ENCODE data around the gene C1GALT1. TPM values are rescaled to one million over a fixed set of nuclear protein-coding genes. Genes with fewer than 3 reads are reported as not detected.

The C1GALT1 gene
- total RNA-seq, 6 donors from 2014 or later: 11.5 to 75.9 (median 34.7) TPM

- no peaks in the 10 kb centered on the region for H3K4me1 ChIP-seq
- no peak for ATAC-seq (ENCODE audit: low FRiP score in 2 of 2)
- H3K27ac ChIP-seq: no peak overlapping the region
- DNase-seq: no peak
- 85 to 93% methylated on average over 12 of the region's 12 CpGs for WGBS, 2 donors
- H3K4me3 ChIP-seq: no peak overlapping the region
- H3K27me3 ChIP-seq: no peaks in the 10 kb centered on the region
- H3K36me3 ChIP-seq: peaks cover 0 to 7% (median 0%) of the 10 kb centered on the region in 4 donors
- TF ChIP-seq CTCF (IDR thresholded peaks at IDR 0.05) (no peak), EP300 (IDR thresholded peaks at IDR 0.05) (no peak), POLR2A (IDR thresholded peaks at IDR 0.05) (no peak), POLR2AphosphoS5 (IDR thresholded peaks at IDR 0.05) (no peak)
- H3K9me3 ChIP-seq: no peaks in the 10 kb centered on the region
Measured at GRCh38 chr7:7210475-7211237, 28.3 kb downstream of the C1GALT1 start.

DNA sequence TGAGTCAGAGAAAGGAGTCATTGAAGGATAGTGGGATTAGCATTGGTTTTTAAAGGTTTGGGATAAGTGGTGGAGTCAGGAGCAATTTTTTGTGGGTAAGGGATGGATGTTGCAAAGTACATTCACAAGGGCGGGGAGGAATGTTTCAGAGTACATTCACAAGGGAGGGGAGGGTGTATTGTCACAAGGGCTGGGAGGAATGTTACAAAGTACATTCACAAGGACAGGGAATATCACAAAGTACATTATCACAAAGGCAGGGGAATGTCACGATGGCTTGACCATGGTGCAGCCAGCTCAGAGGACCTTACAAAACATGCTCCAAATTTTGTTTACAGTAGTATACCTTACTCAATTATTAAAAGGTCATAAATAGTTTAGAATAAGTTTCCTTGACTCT is 30.3 kb downstream of the C1GALT1 start:
- WGBS, 2 donors: 79 to 80% methylated on average over 2 of the region's 2 CpGs
- Histone ChIP-seq H3K36me3 (peaks cover 0 to 16% (median 5%) of the 10 kb centered on the region in 4 donors), H3K4me3 (no peak overlapping the region), H3K9me3 (no peaks in the 10 kb centered on the region), H3K27ac (no peak overlapping the region), H3K4me1 (no peaks in the 10 kb centered on the region), H3K27me3 (no peaks in the 10 kb centered on the region)
- no peak for TF ChIP-seq EP300 (IDR thresholded peaks at IDR 0.05)
- no peak for TF ChIP-seq CTCF (IDR thresholded peaks at IDR 0.05)
- no peak for TF ChIP-seq POLR2A (IDR thresholded peaks at IDR 0.05)
- no peak for TF ChIP-seq POLR2AphosphoS5 (IDR thresholded peaks at IDR 0.05)
- ATAC-seq (ENCODE audit: low FRiP score in 2 of 2) (no peak), DNase-seq (no peak)

- WGBS, 2 donors: 93 to 96% methylated on average over 13 of the region's 13 CpGs
Measured at GRCh38 chr7:7214398-7215347, 32.3 kb downstream of the C1GALT1 start.

DNA sequence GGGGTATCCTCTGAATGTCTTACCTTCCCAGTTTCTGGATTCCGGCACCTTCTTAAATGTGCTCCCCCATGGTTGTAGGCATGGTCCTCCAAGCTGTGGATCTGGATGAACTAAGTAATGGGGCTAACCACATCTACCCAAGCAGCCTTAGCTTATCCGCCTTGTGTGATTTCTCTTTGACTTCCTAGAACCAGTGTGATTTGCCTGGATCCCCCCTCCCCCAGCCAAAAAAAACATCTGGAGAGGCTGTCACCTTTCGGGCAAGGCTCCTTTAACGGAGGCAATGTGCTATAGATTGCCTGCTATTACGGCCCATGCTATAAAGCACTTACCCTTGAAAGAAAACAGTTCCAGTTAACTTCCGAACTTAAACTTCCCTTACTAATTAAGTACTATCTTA is 33.9 kb downstream of the C1GALT1 start:
- no peaks in the 10 kb centered on the region for H3K9me3 ChIP-seq
- no peak for TF ChIP-seq POLR2A (IDR thresholded peaks at IDR 0.05)
- no peak for TF ChIP-seq CTCF (IDR thresholded peaks at IDR 0.05)
- no peak for TF ChIP-seq EP300 (IDR thresholded peaks at IDR 0.05)
- no peak for TF ChIP-seq POLR2AphosphoS5 (IDR thresholded peaks at IDR 0.05)
- no peak overlapping the region for H3K27ac ChIP-seq
- 94 to 97% methylated on average over 6 of the region's 6 CpGs for WGBS, 2 donors
- H3K27me3 ChIP-seq: no peaks in the 10 kb centered on the region
- ATAC-seq (ENCODE audit: low FRiP score in 2 of 2) (no peak), DNase-seq (no peak)
- no peak overlapping the region for H3K4me3 ChIP-seq
- peaks cover 0 to 17% (median 6%) of the 10 kb centered on the region in 4 donors for H3K36me3 ChIP-seq
- H3K4me1 ChIP-seq: peaks cover under 1 to 2% (median 2%) of the 10 kb centered on the region in 4 donors

More at GRCh38 chr7:7214398-7215347, 32.3 kb downstream of the C1GALT1 start:
- Histone ChIP-seq H3K4me1 (peaks cover 0 to 2% (median 0%) of the 10 kb centered on the region in 4 donors), H3K9me3 (no peaks in the 10 kb centered on the region), H3K27me3 (no peaks in the 10 kb centered on the region), H3K36me3 (peaks cover 0 to 17% (median 6%) of the 10 kb centered on the region in 4 donors), H3K27ac (no peak overlapping the region), H3K4me3 (no peak overlapping the region)
- DNase-seq: no peak
- TF ChIP-seq EP300 (IDR thresholded peaks at IDR 0.05) (no peak), POLR2AphosphoS5 (IDR thresholded peaks at IDR 0.05) (no peak), POLR2A (IDR thresholded peaks at IDR 0.05) (no peak), CTCF (IDR thresholded peaks at IDR 0.05) (no peak)
- no peak for ATAC-seq (ENCODE audit: low FRiP score in 2 of 2)

Measured in upper lobe of left lung (tissue), 6 donors.